Panc1 (cell line): Measurements from ENCODE around the gene DDX27. TPM values are rescaled to one million over a fixed set of nuclear protein-coding genes. Genes with fewer than 3 reads are reported as not detected.

ENCODE experiments used
- ATAC-seq: fragments of 200-7000 bp; cut with Tn5 transposase; 2 replicates; pipeline ENCODE4 v1.9.1; 2020; ENCODE audit warnings: mild to moderate bottlenecking, moderate library complexity
- BruUV-seq: library from RNA; stranded (reverse); fragments of 400-500 nt; replicated peaks from 2 replicates; lab custom pipeline; 2021; lab: Mats Ljungman, UMichigan
- CTCF ChIA-PET: fragments of 300-600 bp; sonication (Branson Sonifier 250); formaldehyde crosslinking; loops from one replicate; lab custom pipeline; 2022; ENCODE audit warnings: antibody characterized with exemption; lab: Charles Lee
- POLR2A ChIA-PET: fragments of 300-600 bp; sonication (Branson Sonifier 250); formaldehyde crosslinking; loops from one replicate; lab custom pipeline; 2022; ENCODE audit warnings: antibody characterized with exemption; lab: Charles Lee
- DNase-seq: peaks from one replicate; pipeline ENCODE4 v3.0.0-alpha.2; 2010; ENCODE audit warnings: low read depth, low spot score
- H3K27ac ChIP-seq: 2 replicates; pipeline ENCODE4 v1.5.1; 2011; ENCODE audit warnings: mild to moderate bottlenecking, low read length, inconsistent platforms
- H3K27me3 ChIP-seq: fragments of 200-500 bp; sonication (Bioruptor generic); 2 replicates; pipeline ENCODE4 v1.6.0; 2014; ENCODE audit warnings: low read length, inconsistent platforms; ENCODE audit not compliant: control insufficient read depth, insufficient read depth
- H3K36me3 ChIP-seq: fragments of 200-500 bp; sonication (Bioruptor generic); 2 replicates; pipeline ENCODE4 v1.5.1; 2014; ENCODE audit warnings: inconsistent platforms, mild to moderate bottlenecking, low read length, moderate library complexity; ENCODE audit not compliant: control insufficient read depth, insufficient read depth
- H3K4me1 ChIP-seq: 2 replicates; pipeline ENCODE4 v1.5.1; 2011; ENCODE audit warnings: inconsistent platforms, mild to moderate bottlenecking, low read length, moderate library complexity; ENCODE audit not compliant: control insufficient read depth, insufficient read depth
- H3K4me3 ChIP-seq, 2 experiments: 2 replicates each; pipeline ENCODE4 v1.5.1; 2011 to 2012; ENCODE audit warnings: low read depth in 2 of 2, low read length in 2 of 2, mild to moderate bottlenecking in 2 of 2, inconsistent platforms in 1 of 2, moderate library complexity in 1 of 2
- H3K9me3 ChIP-seq: fragments of 200-500 bp; sonication (Bioruptor generic); 2 replicates; pipeline ENCODE4 v1.5.1; 2014; ENCODE audit warnings: low read depth, mild to moderate bottlenecking, inconsistent platforms, low read length, moderate library complexity; ENCODE audit not compliant: control insufficient read depth, insufficient read depth
- CTCF ChIP-seq: fragments of 450-650 bp; IDR thresholded peaks from 2 replicates; pipeline ENCODE4 v1.5.1; 2017; ENCODE audit warnings: mild to moderate bottlenecking
- POLR2AphosphoS5 ChIP-seq: IDR thresholded peaks from 2 replicates; pipeline ENCODE4 v1.6.1; 2012; ENCODE audit warnings: mild to moderate bottlenecking, low read depth, low read length, moderate library complexity
- REST ChIP-seq, 2 experiments: IDR thresholded peaks; 2 replicates each; pipeline ENCODE4 v1.6.1; 2011 to 2012; ENCODE audit warnings: low read depth in 2 of 2, control low read depth in 1 of 2, low read length in 1 of 2, mild to moderate bottlenecking in 1 of 2, moderate library complexity in 1 of 2; ENCODE audit not compliant: insufficient read depth in 1 of 2
- SIN3A ChIP-seq: IDR thresholded peaks from 2 replicates; pipeline ENCODE4 v1.6.1; 2012; ENCODE audit warnings: low read depth, mild to moderate bottlenecking, low read length, moderate library complexity, borderline replicate concordance; ENCODE audit not compliant: insufficient read depth
- TCF7L2 ChIP-seq: IDR thresholded peaks from 2 replicates; pipeline ENCODE4 v1.6.1; 2011; ENCODE audit warnings: mild to moderate bottlenecking, low read depth, low read length, inconsistent platforms
- in situ Hi-C: cut with HindIII; loops from 2 replicates; pipeline ENCODE4 v1.10.0; 2016; ENCODE audit warnings: low sequenced_read_pairs, low pct_unique_long_range_greater_than_20kb
- intact Hi-C: fragments of 100-400 bp; cut with micrococcal nuclease; formaldehyde crosslinking; loops from one replicate; pipeline ENCODE4 v1.10.0; 2022; ENCODE audit not compliant: unreplicated experiment
- total RNA-seq: library from RNA; stranded (reverse); gene quantifications from one replicate; pipeline ENCODE4 v1.2.1, GENCODE V29; 2021; ENCODE audit not compliant: unreplicated experiment

DDX27 gene
- total RNA-seq, 1 experiment from 2014 or later, result 63.4 TPM

- Histone ChIP-seq H3K27ac (no peak overlapping the region), H3K27me3 (no peaks in the 10 kb centered on the region), H3K4me3 (no peak overlapping the region), H3K9me3 (no peaks in the 10 kb centered on the region), H3K4me1 (no peaks in the 10 kb centered on the region), H3K36me3 (peaks cover 36% of the 10 kb centered on the region)
- intact Hi-C loops, result no loop called here
- TF ChIP-seq REST (IDR thresholded peaks at IDR 0.05; ENCODE audit: insufficient read depth in 1 of 2, low read depth in 2 of 2, low read length in 1 of 2) (no peak), TCF7L2 (no peak), SIN3A (no peak), POLR2AphosphoS5 (no peak), CTCF (no peak)
- ATAC-seq (no peak), DNase-seq (no peak)
- in situ Hi-C loops, result no loop called here
- ChIA-PET CTCF (interaction anchor here (0.7 kb wide), 1 partner anchor 172 kb away, joined by 9 read pairs; no protein-coding TSS in a partner anchor), POLR2A (no interaction called here)
- BruUV-seq, result no TSS peak
These were observed 41.0 kb downstream of the DDX27 start for GRCh38 chr20:49260218-49260617.

GRCh38 chr20:49261173-49261572 lies 42.0 kb downstream of the DDX27 start:
- TF ChIP-seq POLR2AphosphoS5 (no peak), TCF7L2 (no peak), REST (IDR thresholded peaks at IDR 0.05; ENCODE audit: insufficient read depth in 1 of 2, low read depth in 2 of 2, low read length in 1 of 2) (no peak), SIN3A (no peak), CTCF (no peak)
- no peaks in the 10 kb centered on the region for H3K4me1 ChIP-seq
- DNase-seq (no peak), ATAC-seq (no peak)
- H3K36me3 ChIP-seq, result peaks cover 40% of the 10 kb centered on the region
- no peaks in the 10 kb centered on the region for H3K9me3 ChIP-seq
- no peak overlapping the region for H3K4me3 ChIP-seq
- no TSS peak for BruUV-seq
- intact Hi-C loops, result no loop called here
- H3K27ac ChIP-seq, result no peak overlapping the region
- in situ Hi-C loops, result no loop called here
- H3K27me3 ChIP-seq, result no peaks in the 10 kb centered on the region
- ChIA-PET CTCF (no interaction called here), POLR2A (no interaction called here)
